SH-SY5Y (cell line): ENCODE measurements around the gene FYN.

Experiments
- GATA2 ChIP-seq: IDR thresholded peaks from 2 replicates; pipeline ENCODE4 v1.6.1; 2011; ENCODE audit warnings: mild to moderate bottlenecking, low read depth, low read length
- GATA3 ChIP-seq: IDR thresholded peaks from 2 replicates; pipeline ENCODE4 v1.6.1; 2011; ENCODE audit warnings: low read depth, mild to moderate bottlenecking, low read length, moderate library complexity

DNA sequence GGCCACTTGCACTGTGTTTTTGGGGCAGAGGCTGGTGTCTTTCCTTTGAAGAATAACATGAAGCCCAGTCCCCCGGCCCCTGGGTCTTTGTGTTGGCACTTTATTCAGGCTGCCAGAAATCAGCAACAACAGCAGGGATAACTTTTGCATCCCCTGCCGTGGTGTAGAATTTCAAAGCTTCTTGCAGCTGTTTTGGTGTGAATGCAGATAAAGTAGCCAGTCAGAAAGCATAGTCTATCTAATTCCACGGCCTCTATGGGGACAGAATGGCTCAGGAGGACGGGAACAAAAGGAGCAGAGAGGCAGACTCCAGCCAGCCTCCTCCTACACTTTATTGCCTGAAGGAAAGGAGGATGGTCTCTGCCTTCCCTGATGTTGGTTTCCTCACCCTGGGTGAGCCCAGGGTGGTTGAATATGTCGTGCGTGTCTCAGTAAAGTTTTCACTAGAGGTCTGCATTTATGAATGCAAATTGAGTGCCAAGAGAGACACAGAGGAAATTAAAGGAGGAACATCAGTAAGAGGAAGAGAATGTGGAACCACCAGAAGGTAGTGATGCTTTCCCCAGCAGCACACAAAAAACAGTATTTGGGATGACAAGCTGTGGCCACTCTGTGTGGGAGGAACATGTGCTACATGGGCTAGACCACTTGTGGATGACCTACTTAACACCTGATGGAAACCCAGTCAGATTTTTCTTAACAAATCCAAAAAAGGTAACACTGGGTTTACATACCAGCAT lies 141.6 kb downstream of the FYN start:
- TF ChIP-seq GATA2: no peak
- no peak for TF ChIP-seq GATA3
